NCI-H460 (cell line): ENCODE data around the gene ADAM8. TPM values are rescaled to one million over a fixed set of nuclear protein-coding genes. Genes with fewer than 3 reads are reported as not detected.

ENCODE experiments used
- DNase-seq: peaks from one replicate; pipeline ENCODE4 v3.0.0-alpha.2; 2016; ENCODE audit warnings: low read depth; ENCODE audit errors: extremely low read depth
- total RNA-seq: library from RNA; depleted of rRNA; stranded (reverse); fragments of >200 nt; shearing (Covaris generic); gene quantifications from 2 replicates; pipeline ENCODE4 v1.2.3, GENCODE V29; 2014

The ADAM8 gene
- total RNA-seq, 1 experiment from 2014 or later: 3.7 TPM

DNA sequence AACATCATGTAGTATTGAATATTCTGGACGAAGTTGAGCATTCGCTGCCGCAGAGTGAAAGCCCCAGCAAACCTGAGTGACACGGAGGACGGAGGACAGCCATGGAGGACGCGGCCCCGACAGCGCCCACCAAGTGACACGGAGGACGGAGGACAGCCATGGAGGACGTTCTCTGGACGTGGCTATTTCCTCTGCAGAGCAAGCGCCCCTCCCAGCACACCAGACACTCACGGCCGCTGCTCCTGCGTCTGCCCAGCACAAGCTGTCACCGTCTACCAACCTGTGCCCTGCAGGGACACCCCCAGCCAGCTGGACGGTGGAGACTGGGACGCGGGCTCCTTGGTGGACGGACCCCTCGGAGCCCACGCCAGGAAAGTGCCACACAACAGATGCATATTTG, 7.3 kb upstream of the ADAM8 start:
- DNase-seq: no peak

DNA sequence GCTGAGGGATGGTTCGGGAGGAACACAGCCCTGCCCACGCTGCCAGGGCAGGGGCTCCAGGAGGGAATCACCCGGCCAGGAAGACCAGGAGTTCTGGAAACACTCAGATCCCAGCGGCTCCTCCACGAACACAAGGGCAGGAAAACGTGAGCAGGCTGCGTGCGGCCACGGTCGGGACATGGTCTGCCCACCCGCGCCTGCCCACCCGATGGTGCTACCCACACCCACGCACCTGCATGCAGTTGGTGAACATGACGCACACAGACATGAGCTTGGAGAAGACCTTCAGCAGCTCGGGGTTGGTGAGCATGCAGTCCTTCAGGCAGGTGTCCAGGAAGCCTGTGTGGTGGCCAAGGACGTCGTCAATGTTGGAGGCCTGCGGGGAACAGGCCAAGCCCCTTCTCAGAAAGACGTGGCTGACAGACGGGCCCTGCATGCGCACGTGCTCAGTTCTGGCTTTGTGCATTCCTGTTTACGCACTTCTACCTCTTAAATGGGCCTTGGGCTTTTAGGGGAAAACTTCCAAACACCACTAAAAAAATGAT, 6.2 kb upstream of the ADAM8 start:
- DNase-seq: no peak

DNA sequence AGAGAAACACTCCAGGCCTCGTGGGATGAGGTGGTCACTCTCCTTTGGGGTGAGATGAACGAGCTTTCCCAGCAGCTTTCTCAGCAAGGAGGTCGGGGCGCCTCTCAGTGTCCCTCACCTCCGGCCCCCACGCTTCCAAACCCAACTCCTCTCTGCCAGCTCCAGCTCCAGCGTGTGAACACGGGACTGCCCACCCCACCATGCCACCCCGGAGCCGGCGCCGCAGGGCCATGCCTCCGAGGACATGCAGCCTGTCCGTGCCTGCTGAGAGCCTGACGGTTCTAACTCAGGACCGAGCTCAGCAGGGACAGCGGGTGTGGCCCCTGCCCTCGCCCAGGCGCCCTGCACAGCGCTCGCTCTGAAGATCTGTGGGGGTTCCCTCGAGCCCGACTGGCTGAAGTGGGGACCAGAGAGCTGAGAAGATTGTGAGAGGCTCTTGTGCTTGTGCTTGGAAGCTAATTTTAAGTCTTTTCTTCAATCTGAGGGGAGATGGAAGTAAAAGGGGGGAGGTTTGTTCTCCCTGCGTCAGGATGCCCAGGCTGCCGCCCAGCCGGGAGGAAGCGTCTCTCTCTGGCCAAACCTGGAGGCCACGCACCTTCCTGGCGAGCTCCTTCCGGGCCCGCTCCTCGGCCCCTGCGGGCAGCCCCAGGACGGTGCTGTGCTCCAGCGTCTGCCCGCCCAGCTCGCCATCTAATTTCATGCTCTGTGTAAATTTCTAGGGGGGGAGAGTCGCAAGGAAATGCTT, 5.1 kb upstream of the ADAM8 start:
- no peak for DNase-seq

- no peak for DNase-seq
Measured at GRCh38 chr10:133281084-133281483, 4.4 kb upstream of the ADAM8 start.

DNA sequence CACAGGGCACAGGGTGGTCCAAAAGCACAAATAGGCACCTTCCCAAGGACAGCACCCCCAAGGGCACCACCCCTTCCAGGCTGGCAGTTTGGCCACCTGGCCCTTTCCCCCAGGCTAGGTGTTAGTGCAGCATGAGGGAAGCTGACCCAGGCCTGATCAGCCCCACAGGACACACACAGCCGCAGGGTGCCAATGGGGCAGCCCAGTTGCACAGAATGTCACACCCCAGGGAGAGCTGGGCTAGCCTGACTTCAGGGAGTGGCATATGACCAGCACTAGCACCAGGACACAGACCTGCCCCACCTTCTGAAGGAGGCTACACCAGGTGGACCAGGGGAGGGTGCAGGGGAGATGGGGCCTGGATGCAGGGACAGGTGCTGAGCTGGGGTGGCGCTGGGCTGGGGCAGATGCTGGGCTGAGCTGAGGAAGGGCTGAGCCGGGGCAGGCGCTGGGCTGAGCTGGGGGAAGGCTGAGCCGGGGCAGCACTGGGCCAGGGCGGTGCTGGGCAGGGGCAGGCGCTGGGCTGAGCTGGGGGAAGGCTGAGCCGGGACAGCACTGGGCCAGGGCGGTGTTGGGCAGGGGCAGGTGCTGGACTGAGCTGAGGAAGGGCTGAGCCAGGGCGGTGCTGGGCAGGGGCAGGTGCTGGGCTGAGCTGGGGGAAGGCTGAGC, 3.9 kb upstream of the ADAM8 start:
- no peak for DNase-seq

GRCh38 chr10:133279326-133280226, 2.9 kb upstream of the ADAM8 start:
- no peak for DNase-seq

- DNase-seq: peak; percentile 77
Measured at GRCh38 chr10:133278577-133279265, 2.1 kb upstream of the ADAM8 start.

DNA sequence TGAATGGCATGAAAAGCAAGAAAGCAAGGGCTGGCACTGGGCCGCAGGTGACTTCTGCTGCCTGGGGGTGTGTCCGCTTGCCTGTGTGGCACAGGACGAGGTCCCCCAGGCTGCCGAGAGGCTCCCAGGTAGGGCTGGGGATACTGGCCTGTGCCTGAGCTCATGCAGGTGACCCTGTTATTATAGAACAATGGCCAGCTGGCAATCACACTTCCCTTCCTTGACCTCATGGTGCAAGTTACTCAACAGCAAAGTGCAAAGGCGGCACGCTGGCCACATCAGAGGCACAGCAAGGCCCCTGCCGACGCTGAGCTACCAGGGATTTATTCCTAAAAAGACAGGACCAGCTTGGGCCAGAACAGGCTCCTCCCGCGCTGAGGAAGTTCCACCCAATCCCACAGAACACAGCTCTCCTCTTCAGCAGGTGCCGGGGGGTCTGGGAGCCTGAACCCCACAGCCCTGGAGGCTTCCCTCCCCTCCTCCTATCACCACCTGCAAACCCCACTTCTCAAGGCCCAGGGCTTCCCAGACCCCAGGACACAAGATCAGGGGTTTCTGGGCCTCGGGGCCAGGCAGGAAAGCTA, 1.4 kb upstream of the ADAM8 start:
- DNase-seq: no peak

DNA sequence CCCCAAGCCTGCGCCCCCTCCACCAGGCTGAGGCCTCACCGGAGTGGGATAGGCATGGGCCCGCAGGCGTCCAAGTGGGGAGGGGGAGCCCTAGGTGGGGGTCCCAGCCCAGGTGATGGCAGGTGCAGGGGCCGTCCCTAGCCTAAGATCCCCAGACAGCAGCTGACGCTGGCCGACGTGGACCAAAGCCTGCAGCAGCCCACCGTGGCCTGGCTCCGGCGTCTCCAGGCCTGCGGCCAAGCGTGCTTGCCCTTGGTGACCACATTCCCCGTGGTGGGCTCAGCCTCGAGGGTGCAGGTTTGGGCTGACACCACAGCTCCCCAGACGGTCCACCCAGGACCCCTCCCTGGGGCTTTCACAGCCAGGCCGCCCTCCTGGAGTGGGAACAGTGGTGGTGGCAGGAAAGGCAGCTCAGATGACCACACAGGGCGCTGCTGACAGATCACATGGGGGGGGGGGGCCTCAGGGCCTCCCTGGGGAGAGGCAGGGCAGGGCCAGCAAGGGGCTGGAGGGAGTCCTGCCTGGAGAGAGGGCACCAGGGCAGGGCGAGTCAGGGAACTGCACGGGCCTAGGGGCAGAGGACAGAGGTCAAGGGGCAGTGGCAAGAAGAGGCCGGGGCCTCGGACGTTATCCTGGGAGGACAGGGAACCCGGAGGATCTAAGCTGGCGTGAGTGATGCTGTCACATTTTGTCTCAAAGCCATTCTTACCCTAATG, 767 bp upstream of the ADAM8 start:
- DNase-seq: no peak

- no peak for DNase-seq
Measured at GRCh38 chr10:133276100-133276434, 601 bp downstream of the ADAM8 start.

DNA sequence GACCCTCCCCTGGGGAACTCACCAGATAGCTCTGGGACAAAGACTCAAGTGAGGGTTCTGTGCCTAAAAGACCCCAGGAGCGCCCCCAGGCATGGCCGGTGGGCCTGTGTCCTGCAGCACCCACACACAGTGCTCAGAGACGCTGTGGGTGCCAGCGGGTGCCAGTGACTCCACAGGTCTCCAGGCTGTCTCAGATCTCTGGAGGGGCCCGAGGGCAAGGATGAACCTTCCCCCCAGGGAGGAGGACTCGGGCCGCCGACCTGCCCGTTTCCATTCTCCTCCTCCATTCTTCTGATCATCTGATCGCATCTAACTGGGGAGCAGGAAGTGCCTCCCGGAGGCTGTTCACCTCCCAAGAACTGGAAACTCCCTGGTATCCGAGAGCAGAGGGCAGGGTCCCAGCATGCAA, 980 bp downstream of the ADAM8 start:
- DNase-seq: no peak

- no peak for DNase-seq
Measured at GRCh38 chr10:133274751-133275683, 1.7 kb downstream of the ADAM8 start.

DNA sequence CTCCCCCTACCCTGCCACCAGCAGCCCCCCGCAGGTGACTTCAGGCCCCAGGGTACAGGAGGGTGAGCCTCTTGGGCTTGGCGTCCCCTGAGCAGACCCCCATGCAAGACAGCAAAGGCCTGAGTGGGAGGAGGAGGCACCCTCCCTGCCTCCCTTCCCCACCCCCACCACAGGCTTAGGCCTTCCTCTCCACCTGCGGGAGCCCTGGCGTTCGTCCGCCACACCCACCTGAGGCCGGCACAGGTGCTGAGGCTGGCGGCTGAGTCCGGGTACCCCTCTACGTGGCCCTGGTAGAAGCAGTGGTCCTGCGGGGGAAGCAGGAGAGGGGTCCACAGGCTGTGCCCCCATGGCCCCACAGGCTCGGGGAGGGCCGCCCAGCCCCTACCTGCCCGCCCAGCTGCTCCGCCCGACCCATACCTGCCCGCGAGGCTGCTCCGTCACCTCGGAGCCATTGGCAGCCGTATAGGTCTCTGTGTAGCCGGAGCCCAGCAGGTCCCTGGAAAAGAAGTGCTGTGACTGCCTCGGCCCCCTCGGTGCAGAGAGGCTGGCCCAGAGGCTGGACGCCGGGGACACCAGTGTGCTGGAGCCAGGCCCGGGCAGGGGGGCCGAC, 3.0 kb downstream of the ADAM8 start:
- DNase-seq: no peak

DNA sequence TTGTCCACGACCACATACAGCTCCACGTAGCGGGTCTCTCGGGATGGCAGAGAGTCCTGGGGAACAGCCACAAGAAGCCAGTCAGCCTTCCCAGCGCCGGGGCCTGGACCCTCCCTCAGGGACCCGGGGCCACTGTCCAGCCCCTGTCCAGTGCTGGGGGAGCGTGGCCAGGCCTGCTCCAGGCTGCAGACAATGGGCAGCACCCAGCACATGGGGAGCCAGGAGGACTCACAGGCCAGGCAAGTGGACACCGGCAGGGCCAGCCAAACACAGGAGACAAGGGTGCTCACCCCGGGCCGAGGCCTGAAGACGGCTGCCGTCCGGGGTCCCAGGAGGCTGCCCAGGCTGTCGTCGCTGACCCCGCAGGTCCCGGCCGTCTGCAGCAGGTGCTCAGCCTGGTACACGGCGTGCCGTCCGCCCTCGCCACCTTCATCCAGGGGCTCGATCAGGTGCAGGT, 3.7 kb downstream of the ADAM8 start:
- no peak for DNase-seq

GRCh38 chr10:133272301-133272963, 4.2 kb downstream of the ADAM8 start:
- DNase-seq: no peak

DNA sequence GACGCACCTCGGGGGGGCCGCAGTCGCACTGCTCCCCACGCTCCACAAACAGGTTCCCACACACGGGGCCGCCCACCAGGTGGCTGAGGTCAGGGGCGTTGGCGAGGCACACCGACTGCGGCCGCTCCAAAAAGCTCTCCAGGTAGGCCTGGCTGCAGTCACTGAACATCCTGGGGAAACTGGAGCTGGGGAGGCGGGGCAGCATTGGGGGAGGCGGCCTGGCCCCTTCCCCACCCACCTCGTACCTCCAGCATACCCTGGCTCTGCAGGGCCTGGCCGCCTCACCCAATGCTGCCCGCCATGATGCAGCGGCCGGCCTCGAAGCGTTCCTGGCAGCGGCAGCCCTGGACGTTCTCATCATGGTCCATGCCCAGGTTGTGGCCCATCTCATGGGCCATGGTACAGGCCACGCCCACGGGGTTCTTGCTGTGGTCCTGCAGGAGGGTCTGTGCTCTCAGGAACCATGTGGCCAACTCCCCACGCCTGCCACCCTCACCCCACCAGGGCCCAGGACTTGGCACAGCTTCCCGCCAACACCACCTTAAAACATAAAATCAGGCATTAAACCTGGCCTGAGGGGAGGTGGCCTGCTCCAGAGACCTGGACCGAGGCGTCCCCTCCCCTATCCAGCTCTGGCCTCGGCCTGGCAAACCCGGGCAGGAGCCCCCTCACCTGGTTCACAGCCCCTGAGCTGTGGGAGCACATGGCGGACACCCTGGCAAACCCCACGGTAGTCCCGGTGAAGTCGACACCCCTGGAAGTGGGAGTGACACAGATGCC, 5.0 kb downstream of the ADAM8 start:
- DNase-seq: no peak
